Measurements from ENCODE around the gene FAM53A.
"Not testable (repeated sequence)": the region's sequence is repeated elsewhere in the genome, so short reads cannot be mapped to it uniquely, and the experiment has no call there.

FAM53A gene

DNA sequence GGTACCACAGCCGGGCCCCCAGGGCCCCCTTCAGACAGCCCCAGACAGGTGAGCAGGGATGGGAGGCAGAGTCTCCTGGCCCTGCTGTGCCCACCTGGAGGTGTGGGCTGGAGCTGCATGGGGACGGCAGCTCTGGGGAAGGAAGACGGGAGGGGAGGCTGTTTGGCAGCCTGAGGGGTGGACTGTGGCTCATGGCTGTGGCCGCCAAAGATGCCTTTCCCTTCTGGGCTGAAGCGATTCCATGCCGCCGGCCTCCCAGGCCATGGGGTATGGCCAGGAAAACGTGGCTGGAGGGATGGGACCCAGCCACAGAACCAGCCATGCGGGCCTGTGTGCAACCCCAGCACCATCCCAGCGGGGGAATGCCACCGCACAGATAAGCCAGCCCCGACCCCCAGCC lies 65.7 kb downstream of the FAM53A start:
- DNase-seq = no peak

DNA sequence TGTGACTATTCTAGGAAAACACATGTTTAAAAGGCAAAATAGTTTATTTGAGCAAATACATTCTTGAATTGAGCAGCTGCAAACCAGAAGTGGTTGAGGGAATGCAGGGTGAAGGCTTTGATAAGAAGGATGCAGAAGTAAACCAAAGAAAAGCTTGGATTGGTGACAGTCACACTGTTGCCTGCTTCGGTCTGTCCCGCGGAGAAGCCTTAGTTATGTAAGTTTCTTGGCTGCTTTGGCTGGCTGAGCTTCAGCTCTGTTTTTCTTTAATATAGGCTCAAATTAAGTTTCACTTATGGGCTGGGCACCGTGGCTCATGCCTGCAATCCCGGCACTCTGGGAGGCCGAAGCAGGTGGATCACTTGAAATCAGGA lies 67.6 kb downstream of the FAM53A start:
- DNase-seq = no peak

DNA sequence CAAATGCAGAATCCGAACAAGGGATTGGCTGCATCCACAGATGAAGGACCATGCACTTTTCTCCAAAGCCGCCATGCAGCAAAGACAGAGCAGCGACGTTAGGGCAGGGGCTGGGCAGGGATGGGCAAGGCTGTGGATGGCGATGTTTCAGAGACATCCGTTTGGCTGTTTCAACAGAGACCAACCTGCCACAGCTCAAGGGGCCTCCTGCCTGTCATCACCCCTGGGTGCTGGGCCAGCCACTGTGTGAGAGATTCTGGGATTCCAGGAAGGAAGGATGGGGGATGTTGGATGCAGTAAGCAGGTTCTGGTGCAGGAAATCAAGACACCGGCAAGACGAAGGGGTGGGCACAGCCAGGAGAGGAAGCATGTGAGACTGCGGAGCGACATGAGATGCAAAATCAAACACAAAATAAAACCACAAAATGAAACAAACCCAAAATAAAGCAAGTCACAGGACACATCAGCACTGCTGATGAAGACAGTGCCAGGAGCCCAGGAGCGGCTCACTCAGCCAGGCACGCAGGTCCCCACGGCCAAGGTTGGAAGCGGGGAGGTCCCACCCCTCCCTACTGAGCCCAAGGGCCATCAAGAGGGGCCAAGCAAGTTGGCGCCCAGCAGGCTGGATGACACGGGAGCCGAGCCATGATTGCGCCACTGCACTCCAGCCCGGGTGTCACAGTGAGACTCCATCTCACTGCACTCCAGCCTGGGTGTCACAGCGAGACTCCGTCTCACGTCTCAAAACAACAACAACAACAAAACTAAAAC lies 68.1 kb downstream of the FAM53A start:
- no peak for DNase-seq

DNA sequence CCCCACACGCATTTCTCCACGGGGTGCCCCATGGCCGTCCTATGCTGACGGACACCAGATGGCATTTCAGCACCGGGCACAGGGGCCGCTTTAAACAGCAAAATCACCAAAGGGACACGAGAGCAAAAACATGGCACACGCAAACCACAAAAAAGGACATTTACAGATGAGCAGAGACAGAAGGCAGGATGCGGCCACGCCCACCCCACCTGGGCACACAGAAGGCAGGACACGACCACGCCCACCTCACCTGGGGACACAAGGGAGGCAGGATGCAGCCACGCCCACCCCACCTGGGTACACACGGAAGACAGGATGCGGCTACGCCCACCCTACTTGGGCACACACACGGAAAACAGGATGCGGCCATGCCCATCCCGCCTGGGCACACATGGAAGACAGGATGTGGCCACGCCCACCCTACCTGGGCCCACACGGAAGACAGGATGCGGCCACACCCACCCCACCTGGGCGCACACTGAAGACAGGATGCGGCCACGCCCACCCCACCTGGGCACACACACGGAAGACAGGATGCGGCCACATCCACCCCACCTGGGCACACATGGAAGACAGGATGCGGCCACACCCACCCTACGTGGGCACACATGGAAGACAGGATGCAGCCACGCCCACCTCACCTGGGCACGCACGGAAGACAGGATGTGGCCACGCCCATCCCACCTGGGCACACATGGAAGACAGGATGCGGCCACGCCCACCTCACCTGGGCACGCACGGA lies 69.1 kb downstream of the FAM53A start:
- DNase-seq = no peak

DNA sequence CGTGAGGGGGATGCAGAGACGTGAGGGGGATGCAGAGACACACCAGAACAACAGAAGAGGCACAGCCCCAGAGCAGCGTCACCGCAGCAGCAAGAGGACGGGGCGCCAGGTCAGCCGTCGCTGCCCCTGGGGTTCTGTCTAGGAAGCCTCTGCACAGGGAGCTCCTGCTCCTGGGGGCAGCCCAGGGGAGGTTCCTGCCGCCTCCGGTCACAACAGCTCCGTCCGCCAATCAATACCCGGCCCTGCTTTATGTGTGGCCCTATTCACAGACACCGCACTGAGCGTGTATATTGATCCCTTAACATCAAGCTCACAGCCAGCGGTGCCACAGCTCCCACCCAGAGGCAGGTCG lies 69.6 kb downstream of the FAM53A start:
- no peak for DNase-seq

DNA sequence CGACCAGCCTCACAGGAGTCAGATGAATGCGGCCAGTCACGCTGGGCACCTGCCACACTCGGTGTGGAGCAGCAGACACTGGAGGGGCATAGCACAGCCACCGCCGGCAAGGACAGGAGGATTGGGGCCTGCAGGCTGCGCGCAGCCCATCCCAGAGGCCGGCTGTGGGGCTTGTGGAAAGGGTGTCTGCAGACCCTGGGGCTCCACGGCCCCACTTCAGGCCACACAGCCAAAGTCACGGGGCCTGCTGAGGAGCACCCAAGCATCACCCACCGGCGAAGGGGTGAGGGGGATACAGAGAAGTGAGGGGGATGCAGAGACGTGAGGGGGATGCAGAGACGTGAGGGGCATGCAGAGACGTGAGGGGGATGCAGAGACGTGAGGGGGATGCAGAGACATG lies 70.1 kb downstream of the FAM53A start:
- no peak for DNase-seq

DNA sequence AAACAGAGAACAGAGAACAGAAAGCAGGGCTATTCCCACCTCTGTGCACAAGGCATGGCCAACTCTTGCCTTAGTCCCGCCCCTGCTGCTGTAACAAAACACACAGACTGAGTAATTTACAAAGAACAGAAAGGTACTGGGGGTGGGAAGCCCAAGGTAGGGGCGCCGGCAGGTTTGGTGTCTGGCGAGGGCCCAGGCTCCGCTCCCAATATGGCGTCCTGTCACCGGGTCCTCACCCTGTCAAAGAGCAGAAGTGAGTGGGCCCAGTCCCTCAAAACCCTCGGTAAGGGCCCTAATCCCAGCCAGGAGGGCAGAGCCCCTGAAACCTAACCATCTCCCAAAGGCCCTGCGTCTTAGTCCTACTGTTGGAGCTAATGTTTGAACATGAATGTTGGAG lies 71.0 kb downstream of the FAM53A start:
- DNase-seq = no peak

DNA sequence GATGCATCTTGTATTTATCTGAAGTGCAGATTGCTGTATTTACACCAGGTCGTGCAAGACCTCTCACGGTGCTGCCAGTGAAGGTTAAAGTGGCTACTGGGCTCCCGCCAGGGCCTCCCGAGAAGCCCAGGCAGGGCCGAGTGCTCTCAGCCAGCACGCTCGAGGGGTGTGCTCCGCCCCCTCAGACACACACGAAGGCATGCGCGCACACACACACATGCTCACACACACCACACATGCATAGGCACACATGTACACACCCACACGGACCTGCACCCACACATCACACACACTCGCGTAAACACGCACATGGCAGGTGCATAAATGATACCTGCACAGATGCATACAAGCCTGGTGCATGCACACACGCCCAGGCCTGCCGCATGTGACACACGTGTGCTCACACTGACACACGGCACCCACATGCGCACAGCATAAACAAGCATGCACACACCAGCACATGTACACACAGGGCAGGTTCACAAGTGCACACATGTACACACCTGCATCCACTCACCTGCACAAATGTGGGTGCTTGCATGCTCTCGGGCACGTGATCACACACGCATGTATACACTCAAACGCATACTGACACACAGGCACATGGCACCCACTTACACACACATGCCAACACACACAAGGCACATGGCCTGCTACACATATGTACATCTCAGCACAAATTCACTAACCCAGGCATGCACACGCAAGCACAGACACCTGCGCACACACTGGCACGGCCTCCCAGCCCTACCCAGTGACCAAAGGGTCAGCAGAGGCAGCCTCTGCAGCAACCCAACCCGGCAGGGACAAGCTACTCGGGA lies 71.6 kb downstream of the FAM53A start:
- no peak for DNase-seq

DNA sequence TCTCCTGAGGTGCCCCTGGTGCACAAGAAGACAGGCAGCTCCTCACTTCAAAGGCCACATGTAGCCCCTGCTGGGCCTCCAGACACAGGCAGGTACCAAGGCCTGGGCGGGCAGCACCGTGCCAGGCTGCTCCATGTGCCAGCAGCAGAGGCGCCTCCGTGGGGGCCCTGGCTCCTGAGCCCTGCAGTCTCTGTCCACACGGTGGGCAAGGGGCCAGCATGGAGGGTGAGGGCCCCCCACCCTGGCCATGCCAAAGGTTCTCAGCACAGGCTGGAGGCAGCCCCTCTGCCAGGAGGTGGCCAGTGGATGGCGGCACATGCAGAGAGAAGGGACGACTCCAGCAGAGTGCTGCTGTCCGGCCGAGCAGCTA lies 72.6 kb downstream of the FAM53A start:
- DNase-seq = no peak

DNA sequence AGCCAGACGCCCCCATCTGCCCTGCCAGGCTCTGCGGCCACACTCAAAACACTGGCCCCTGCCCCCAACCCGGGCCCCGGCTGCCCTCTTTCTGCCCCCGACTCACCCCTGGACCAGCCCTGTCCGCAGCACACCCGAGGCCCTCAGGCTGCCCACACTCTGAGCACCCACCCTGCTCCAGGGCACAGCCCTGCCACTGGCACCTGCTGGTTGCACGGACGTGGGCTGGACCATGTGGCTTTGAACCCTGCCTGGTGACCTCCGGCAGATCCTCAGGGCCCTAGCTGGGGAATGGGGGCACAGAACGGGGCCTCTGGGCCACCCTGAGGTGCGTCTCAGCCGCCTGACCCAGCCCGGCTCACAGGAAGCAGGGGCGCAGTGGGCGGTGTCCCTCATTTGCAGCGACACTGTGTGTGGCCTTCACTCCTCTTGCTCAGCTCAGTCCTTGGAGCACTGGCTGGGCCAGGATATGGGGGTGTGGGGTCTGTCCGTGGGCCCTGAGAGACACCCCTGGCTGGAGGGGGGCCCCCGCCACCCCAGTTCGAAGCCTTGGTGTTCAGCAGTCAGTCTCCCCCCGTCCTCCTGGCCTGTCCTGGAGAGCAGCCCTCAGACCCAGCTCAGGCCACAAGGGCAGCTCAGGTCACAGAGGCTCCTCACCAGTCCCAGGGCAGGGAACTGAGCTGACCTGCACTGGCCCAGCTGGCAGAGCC lies 73.2 kb downstream of the FAM53A start:
- DNase-seq = no peak

DNA sequence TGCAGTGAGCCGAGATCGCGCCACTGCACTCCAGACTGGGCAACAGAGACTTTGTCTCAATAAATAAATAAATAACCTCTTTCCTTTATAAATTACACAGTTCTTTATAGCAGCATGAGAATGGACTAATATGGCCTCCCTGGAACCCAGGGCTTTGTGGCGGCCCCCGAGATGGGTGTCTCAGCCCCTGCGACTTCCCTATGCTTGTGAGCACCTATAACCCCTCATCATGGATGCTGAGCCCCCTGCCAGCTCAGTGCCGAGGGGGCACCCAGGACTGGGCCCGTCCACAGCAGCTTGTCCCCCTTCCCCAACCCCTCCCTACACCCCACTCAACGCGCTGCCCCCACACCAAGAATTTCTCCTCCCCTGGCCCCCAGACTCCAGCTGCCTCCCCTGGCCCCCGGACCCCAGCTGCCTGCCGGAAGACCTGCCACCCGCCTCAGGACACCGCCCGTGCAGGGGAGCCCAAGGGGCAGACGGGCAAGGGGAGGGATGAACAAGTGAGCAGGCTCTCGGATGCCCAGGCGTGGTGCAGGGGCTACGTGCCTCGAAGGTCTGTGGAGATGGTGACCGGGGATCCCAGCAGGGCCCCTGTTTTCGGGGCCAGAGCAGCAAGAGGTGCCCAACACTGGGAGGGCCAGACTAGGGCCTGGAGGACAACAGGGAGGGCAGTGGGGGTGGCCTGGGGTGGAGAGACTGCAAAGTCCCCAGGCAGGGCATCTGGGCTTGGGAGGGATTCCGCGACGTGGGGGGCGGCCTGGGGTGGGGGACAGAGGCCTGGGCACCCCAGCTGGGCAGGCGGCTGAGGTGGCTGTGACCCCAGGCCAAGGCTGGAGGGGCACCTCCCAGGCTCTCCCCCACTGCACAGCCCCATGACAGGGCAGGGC lies 74.0 kb downstream of the FAM53A start:
- no peak for DNase-seq

DNA sequence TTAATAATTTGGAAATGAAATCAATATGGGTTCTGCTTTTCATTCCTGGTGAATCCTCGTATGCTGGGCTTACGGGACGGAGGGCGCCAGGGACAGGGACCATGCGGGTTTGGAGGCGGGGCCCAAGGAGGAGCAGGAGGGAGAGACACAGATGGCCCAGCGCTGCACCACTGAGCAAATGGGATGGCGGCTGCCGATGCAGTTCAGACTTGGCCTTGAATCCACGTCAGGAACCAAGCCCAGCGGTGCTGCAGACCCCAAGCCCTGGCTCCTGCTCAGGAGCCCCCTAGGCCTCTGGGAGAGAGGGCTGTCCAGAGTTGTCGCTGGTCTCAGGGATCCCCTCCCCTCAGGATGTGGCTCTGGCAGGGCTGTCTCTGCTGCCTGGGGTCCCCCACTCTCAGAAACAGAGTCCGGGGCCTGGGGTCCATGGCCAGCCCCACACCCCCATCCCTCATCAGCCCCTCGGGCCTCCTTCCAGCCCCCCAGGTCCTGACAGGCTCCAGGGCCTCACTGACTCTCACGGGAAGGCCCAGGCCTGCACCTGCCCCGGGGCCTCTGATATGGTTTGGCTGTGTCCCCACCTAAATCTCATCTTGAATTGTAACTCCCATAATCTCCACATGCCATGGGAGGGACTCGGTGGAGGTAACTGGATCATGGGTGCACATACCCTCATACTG lies 75.2 kb downstream of the FAM53A start:
- no peak for DNase-seq

DNA sequence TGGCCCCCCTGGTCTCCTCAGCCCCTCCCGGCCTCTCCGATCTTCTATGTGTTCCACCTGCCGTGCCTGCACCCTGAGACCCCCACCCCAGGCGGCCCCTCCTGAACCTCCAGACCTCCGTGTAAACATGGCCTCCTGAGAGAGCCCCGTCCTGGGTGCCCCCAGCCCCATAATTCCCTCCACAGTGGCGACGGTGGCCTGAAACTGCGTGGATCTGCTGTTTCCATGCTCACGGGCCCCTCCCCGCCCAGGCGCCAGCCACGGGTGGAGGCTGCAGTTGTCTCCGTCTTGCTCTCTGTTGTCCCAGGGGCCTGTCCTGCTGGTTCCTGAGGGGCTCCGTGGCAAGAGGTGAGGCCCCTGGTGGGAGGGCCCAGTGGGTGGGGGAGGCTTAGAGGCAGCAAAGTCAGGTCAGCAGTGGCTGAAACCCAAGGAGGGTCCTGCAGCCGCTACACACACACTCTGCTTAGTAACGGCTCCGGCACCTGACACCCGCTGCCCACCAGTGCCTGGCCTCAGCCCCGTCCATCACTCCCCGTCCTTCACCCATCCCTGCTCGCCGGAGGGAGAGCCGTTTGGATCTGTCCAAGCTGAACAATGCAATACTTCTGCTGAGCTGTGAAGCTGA lies 75.8 kb downstream of the FAM53A start:
- no peak for DNase-seq

DNA sequence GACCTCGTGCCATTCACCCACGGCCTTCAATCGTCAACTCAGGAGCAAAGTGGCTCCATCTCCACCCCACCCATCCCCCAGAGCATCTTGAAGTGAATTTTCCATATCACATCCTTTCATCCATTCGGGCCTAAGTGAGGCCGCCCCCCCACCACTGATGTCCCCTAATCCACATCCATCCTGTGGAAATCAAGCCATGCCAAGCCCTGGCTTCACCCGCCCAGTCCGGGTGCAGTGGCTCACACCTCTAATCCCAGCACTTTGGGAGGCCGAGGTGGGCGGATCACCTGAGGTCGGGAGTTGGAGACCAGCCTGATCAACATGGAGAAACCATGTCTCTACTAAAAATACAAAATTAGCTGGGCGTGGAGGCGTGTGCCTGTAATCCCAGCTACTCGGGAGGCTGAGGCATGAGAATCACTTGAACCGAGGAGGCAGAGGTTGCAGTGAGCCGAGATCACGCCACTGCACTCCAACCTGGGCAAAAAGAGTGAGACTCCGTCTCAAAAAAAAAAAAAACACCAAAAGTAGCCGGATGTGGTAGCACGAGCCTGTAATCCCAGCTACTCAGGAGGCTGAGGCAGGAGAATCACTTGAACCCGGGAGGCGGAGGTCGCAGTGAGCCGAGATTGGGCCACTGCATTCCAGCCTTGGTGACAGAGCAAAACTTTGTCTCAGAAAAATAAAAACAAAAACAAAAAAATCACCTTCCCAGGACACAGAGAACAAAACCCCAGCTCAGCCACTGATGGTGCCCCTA lies 76.5 kb downstream of the FAM53A start:
- DNase-seq = not testable (repeated sequence)

DNA sequence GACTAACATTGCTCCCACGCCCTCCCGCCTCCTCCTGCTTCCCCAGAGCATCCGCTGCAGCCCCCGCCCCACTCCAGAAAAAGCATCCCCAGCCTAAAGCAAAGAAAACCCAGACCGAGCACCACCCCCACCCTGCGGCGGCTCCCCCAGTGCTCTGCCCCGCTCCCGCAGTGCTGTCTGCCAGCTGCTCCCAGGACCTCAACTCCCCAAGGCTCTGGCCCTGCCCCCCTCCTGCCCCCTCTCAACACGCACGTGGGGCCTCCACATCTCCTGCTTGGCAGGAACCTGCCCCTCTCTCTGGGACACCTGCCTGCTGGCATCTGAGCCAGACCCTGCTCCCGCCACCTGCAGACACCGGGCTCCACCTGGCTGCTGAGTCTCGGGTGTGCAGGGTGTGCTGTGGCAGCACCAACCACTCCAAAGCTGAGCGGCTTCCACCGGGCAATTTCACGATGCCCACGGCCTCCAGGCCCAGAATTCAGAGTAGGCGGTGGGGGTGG lies 79.4 kb downstream of the FAM53A start:
- DNase-seq = no peak

DNA sequence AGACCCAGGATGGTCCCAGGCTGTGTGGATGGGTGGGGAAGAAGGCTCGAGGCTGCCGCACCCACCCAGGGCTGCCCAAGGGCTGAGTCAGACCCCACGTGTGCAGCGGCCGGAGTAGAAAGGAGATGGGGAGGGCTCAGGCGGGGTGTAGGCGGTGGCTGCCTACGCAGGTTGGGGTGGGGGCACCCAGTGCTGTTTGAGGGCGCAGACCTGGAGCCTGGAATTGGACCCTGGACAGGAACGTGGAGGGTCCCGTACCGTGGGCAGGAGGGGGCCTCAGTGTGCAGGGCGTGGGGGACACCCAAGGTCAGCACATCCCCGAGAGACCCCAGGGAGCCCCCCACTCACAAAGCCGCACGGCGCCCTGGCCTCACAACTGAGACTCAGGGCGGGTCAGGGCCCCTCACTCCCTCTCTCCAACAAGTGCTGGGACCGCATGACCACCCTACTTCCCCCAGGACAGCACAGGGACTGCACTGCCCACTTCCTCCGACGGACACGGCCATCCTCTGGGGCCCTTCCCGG lies 79.9 kb downstream of the FAM53A start:
- no peak for DNase-seq

DNA sequence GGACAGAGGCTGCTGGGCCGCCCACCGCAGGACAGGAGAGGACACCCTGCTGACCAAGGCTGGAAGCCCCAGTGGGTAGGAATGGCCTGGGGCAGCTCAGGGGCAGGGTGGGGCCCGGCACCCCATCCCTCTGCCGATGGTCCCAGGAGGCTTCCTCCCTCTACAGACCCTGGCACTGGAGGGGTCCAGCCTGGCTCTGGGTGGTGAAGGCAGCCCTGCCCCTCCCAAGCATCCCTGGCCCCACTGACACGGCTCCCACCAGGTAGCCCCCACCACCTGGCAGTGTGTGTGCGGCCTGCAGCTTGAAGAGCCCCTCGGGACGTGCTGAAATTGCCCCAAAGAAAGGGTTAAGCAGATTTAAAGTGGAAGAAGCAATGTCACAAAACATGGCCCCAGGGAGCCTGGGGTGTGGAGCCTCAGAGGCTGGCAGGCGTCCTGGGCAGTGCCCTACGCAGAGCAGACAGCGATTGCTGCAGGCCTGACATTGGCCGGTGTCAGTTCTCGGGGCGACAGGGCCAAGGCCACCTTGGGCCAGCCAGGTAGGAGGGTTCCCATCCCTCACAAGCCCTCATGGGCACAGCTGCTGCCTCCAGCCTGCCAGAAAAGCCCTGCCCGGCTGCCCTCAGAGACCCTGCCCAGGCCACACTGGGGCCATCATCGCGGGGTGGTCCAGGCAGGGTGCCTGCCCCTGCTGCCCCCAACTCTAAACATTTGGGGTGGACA lies 80.5 kb downstream of the FAM53A start:
- no peak for DNase-seq

DNA sequence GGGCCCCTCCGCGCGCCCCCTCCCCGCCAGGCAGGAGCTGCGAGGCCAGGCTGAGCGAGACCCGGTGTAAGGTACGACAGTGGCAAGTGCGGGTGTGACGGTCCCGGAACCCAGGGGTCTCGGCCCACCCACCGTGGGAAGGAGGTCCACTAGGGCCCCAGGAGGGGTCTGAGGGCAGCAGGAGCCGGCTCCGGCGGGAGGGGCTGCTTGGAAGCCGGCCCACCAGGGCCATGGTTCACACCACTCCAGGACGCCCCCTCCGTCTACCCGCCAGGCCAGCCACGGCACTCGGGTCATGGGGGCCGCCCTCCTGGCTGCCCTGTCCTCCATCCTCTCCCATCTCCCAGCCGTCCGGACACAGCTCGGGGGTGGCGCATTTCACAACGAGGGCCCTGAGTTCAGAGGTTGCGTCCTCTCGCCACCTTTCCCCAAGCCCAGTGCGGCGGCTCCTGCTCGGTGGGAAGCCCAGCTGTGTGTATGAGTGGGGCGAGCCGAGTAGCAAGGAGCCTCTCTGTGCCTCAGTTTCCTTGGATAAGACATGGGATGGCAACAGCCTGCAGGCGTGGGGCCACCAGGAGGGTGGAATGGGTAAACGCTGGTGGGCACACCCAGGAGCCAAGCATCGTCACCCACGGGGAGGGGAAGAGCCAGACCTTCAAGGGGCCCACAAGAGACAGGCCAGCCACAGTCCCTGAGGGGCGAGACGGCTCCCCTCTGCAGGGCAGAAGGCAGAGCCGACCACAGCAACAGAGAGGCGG lies 81.3 kb downstream of the FAM53A start:
- no peak for DNase-seq
